GM21786 (cell line): Measurements from ENCODE around the gene CBX5.
A peak's percentile ranks its signal among the peaks of the same experiment; 100 is the strongest.
"Not testable (repeated sequence)": the region's sequence is repeated elsewhere in the genome, so short reads cannot be mapped to it uniquely, and the experiment has no call there.

Experiments used
- ATAC-seq: cut with Tn5 transposase; IDR thresholded peaks from one replicate; pipeline ENCODE4 v1.9.1; 2021; ENCODE audit not compliant: unreplicated experiment

The CBX5 gene

GRCh38 chr12:54279632-54280467, at the start of gene CBX5:
TSS of gene CBX5 (minus strand) at chr12:54280122. CDS start at chr12:54257650, 22,472 bp downstream.
- peak; percentile 77 for ATAC-seq

- no peak for ATAC-seq
Observed at GRCh38 chr12:54328595-54329337, 48.8 kb upstream of the CBX5 start.

- ATAC-seq, result not testable (repeated sequence)
Observed at GRCh38 chr12:54325442-54326109, 45.7 kb upstream of the CBX5 start.

GRCh38 chr12:54324617-54325441, 44.9 kb upstream of the CBX5 start, which contains the start of gene COPZ1:
TSS of gene COPZ1 (plus strand) at chr12:54325131. CDS start at chr12:54325164, 33 bp downstream.
- ATAC-seq, result peak; percentile 98

- ATAC-seq, result no peak
Observed at GRCh38 chr12:54321363-54321762, 41.4 kb upstream of the CBX5 start.

- not testable (repeated sequence) for ATAC-seq
Observed at GRCh38 chr12:54312309-54312708, 32.4 kb upstream of the CBX5 start.

- no peak for ATAC-seq
Observed at GRCh38 chr12:54311051-54311450, 31.1 kb upstream of the CBX5 start.

- ATAC-seq, result no peak
Observed at GRCh38 chr12:54306925-54307741, 27.2 kb upstream of the CBX5 start.

GRCh38 chr12:54304187-54304810, 24.4 kb upstream of the CBX5 start:
- peak; percentile 56 for ATAC-seq

- ATAC-seq, result no peak
Observed at GRCh38 chr12:54303640-54304039, 23.7 kb upstream of the CBX5 start.

GRCh38 chr12:54301428-54302048, 21.6 kb upstream of the CBX5 start:
- no peak for ATAC-seq

GRCh38 chr12:54300732-54301427, 21.0 kb upstream of the CBX5 start, which contains the start of gene NFE2:
TSS of gene NFE2 (minus strand) at chr12:54301015. CDS start at chr12:54295248, 5,767 bp downstream.
- ATAC-seq, result no peak

GRCh38 chr12:54300225-54300731, 20.4 kb upstream of the CBX5 start:
- ATAC-seq, result no peak

- no peak for ATAC-seq
Observed at GRCh38 chr12:54299515-54300224, 19.7 kb upstream of the CBX5 start.

- no peak for ATAC-seq
Observed at GRCh38 chr12:54298904-54299303, 19.0 kb upstream of the CBX5 start.

- no peak for ATAC-seq
Observed at GRCh38 chr12:54296393-54297099, 16.6 kb upstream of the CBX5 start.
